Measurements from ENCODE around the gene PDE7B.

PDE7B gene

DNA sequence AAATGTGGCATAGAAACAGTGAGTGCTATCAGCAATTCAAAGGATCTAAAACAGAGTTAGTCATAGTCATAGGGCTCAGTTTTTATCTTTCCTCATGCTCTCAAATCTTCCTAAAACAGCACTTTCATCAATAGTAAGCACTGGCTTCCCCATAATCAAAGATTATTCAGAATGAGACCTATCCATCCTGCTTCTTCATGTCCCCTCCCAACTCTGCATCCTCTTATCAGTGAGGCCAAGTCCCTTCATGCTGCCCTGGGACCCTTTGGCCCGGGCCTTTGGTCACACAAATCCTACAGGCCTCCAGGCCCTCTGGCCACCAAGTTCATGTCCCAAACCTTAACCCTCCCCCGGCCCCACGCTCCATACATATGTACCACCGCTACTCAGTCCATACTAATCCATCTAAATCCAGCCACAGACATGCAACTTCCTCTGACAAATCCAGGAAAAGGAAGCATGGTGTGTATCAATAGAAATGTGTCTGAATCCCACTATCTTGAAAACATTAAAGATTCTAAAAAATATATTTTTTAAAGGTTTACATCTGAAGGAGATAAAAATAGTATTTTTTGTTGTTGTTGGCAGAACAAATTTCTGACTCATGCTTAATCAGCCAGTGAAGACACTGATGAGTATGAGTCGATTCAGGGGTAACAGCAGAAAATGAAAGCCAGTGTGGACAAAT is 143.5 kb downstream of the PDE7B start:
- no peak for DNase-seq

DNA sequence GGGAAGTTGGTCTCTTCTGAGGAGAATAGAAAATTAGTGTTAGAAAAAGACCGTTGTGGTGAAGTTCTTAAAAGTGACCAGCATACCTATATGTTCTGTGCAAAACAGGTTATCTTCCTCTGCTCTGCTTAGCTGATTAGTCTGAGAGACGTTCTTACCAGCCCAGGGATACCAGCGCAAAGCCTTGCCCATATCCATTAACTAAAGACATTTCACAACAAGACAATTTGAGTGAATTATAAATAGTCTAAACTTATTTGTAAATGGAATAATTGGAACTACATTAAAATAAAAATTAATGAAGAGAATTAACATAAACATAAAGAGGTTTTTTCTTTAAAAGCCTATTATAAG is 144.0 kb downstream of the PDE7B start:
- no peak for DNase-seq

DNA sequence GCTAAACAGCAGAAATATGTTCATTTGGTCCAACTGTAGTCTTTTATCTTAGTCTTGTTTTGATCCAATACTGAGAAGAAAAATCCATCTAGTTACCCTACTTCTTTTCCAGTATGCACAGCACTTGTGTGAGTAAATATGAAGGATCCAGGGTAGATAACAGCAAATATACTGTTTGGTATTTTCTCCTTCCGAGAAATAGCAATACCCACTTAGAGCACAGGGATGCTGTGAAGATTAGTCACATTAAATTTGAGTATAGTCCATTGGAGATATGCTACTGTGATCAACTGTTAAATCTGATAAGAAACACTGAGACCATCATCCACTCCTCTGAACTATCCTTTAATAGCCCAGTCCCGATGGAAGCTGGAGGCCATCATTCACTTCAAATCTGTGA is 145.2 kb downstream of the PDE7B start:
- DNase-seq, result no peak

DNA sequence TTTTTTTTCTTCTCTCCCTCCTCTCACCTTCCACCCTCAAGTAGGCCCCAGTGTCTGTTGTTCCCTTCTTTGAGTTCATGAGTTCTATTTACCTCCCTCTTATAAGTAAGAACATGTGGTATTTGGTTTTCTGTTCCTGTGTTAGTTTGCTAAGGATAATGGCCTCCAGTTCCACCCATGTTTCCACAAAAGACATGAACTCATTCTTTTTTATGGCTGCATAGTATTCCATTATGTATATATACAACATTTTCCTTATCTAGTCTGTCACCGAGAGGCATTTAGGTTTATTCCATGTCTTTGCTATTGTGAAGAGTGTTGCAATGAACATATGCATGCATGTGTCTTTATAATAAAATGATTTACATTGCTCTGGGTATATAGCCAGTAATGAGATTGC is 147.9 kb downstream of the PDE7B start:
- no peak for DNase-seq

DNA sequence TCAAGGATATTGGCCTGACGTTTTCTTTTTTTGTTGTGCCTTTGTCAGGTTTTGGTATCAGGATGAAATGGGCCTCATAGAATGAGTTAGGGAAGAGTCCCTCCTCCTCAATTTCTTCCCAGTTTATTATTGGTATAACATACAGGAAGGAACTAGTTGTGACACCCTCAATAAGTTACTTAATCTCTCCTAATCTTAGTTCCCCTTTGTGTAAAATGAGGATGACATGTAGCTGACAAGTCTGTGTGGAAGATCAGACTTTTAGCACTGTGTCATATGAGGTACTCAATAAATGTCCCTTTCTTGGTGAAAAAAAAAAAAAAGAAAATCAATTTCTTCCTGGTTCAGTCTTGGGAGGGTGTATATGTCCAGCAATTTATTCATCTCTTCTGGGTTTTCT is 155.8 kb downstream of the PDE7B start:
- DNase-seq, result no peak

DNA sequence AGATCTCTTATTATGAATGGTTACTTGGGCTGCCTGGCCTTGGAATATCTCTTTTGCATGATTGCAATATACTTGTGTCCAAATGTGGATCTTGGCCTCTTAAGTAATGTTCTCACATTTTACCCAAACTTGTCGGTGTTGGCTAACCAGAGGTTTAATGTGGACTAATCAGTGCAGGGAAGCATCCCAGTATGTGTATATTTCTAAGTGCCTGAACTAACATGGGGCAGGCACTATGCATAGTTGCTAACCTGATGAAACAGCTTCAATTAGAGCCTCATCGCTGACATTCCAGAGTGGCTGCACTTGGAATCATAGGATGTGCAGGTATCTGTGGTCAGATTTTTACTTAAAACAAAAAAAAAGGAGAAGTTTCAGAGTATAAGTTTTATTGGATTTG is 160.0 kb downstream of the PDE7B start:
- no peak for DNase-seq

DNA sequence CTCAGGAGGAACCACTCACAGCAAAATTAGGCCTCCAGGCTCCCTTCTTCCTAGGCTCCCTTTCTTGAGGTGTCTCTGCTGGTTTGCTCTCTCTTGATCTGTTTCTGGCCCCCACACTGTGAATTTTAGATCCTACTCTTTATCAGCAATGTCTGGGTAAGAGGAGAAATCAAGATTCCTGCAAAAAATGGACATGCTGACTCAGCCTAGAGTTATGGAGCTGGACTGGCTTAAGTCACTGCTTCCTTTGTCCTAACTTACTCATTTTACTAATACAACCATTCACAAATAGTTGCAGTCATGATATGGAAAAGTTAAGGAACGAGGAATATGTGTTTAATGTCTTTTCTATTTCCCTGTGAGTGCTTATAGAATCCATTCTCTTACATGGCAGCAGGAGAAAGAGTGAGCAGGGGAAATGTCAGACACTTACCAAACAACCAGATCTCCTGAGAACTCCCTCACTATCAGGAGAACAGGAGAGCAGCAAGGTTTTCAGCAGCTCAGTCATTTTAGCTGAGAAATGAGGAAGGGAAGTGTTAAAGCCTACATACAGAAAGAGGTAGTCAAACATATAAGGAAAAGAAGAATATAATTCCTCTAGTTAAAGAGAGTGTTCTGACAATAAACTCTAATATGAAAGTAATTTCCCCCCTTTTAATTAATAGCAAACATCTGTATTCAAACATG is 160.8 kb downstream of the PDE7B start:
- DNase-seq, result no peak

DNA sequence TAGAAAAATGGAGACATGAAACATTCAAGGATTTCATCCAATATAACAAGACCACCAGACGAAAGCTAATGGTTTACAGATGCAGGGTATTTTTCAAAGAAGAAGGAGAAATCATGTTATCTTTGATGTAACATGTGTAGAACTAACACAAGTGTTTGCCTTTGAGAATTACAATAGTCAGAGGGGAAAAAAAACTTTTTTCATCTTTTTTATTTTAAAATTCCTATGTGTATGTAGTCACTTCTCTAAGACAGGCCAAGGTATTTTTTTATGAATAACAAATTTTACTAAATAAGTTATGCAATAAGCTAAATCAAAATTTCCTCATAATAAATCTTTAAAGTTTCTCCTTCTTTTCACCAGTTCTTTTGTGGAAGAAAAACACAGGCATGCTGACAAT is 161.4 kb downstream of the PDE7B start:
- DNase-seq, result no peak

DNA sequence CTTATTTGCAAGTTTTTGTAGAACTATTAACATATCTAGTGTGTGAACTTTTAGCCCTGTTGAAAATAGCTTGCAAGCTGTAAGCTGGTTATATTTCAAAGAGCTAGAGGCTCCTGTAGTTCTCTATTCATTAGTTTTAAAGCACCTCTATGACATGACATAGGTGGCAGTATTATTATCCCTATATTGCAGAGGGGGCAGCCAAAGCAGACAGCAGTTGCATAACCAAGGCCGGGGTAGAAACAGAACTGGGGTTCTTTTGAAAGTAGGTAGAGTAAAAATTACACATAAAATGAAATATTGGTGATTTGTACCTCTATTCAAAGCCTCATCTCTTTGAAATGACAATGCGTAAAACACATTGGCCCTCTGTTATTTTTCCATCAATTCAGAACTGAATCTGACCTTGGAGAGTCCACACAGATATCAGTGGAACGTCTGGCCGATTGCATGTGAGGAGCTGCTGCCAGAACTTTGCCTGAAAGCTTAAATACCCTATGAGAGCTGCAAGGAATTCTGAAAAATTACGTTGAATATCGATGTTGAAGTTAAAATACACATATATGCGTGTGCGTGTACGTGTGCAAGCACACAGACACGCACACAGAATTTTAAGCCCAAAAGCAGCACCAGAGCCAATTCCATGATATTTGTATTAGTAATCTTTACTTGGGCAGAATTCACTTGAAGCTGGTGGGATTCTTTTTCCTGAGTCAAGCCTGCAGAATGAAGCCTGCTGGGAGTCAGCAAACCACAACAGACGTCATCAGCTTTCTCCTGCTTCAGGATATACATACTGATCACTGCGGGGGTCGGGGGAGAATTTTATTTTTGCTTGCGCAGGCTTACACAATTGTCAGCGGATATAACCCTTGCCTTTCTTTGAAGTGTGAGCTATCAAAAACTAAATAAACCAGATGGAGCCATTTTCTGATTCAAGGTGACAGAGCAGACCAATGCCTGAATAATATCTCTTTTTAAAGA is 163.2 kb downstream of the PDE7B start:
- DNase-seq, result no peak

DNA sequence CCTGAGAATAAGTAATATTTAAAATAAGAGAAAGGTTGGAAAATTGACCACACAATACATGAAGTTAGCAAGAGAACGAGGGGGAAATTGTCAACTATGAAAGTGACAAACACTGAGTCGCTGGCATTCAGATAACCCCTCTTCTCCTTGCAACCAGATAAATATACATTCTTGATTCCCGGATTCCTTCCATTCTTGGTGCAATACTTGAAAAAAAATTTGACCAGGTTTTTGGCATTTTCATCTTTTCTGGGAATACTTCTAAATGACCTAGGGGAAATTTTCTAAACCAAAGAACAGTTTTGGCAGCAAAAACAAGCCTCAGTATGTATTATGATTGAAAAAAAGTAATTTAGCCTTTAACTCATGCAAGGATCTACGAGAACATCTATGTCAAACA is 164.0 kb downstream of the PDE7B start:
- no peak for DNase-seq

DNA sequence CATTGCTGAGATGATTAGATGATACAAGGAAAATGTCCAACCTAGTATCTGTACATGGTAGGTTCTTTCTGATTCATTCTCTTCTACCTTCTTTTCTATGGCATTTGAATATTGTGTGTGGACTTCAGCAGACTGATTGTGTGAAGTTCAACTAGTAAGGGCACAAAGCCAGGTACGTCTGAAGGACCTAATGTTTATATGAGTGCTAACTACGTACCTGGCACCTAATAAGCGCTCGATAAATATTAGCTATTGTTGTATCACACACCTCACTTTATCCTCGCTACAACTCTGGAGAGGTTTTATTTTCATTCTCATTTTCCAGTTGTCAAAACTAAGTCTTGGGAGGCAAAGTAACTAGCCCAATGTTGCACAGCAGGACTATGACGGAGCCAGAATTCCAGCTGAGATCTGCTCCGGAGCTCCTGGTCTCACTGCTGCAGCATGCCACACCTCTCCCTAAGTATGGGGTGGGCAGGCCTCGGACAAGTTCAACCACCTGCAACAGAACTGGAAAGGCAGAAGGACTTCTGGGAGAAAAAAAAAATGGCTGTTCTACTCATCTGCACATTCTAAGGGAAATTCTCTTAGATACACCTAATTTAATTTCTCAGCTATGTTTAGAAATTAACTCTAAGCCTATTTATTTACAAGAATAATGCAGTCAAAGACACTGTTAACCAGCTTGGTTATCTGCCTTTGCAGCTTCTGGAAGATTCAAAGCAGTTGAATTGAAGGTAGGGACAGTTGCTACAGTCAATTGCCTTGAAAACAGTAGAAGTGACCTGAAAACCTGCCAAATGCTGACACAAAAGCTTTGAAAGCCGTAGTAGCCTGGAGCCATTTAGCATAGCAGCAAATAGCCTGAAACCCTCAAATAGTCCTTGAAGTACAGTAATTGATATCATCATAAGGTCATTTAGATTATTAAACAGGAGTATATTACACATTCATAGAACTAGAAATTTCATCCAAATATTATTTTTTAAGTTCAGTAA is 165.0 kb downstream of the PDE7B start:
- DNase-seq, result no peak

DNA sequence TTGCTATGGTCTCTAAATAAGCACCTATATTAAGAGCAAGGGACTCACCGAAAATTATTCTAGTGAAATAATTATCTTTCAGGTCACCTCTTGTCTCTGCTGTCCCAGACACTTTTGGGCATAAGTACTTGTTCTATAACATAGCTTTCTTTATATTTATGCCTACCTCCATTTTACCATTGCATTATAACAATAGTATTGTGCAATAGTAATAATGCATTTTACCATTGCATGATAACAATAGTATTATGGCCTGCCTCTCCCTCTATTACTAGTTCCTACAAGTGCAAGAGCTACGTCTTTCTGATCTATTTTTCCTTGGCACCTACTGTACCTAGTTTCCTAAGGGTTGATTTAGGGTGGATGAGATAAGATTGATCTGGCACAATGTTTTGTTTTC is 169.2 kb downstream of the PDE7B start:
- DNase-seq, result no peak

DNA sequence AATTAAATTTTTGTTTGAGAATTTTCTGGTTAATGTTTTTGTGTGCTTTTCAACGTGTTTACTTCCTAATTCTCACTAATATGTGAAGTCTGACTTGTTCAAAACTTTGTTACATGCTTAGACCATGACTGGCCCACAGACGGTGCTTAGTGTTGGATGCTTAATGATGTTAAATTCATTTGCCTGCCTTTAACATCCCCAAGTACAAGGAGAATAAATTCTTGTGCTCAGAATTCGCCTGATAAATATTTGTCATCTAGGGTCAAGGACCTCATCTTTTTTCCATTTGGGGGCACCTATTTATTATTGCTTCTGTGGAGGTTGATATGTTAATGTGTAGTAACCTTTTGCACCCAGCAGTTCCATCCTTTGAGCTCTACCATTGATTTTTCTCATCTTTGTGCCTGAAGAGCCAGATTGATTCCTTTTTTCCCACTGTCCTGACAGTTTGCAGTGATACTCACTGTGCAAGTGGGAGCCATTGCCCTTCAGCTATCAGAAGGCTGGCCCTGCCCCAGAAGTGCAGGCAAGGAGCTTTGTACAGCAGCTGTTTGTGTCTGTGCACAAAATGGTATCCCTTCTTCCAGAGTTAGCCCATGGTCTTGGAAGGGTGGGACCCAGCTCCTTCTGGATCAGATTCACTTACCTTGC is 170.8 kb downstream of the PDE7B start:
- no peak for DNase-seq

DNA sequence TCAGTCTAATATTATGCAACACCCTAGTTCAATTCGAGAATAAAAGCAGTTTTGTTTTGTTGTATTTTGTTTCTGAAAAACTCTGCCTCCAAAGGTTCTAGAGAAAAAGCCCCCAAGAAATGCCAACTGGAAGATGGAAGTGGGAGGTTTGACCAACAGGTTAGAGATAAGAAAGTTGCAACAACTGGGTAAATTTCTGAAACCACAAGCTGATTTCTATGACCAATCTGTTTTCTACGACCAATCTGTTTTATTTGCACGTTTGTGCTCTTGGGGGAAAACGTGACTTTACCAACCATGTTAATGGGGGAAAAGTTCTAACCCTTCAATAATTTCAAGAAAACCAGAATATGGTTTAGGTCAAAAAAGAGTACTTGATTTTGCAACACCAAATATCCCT is 173.2 kb downstream of the PDE7B start:
- DNase-seq, result no peak

DNA sequence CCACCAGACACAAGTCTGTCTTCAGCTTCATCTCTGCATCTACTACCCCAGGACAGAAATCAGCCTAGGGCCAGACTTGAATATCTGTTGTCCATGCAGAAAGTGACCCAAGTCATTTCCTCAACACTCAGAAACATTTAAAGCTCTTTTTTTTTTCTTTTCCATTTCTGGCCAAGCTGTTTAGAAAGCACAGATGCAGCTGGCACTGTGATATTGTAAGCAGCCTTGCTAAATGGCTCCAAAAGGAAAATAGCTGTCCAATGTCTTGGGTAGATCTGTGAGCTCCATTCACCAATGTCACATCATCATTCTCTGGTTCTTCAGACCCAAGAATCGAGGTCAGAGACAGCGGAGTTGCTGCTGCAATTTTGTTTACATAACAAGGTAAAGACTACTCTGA is 174.2 kb downstream of the PDE7B start:
- no peak for DNase-seq

DNA sequence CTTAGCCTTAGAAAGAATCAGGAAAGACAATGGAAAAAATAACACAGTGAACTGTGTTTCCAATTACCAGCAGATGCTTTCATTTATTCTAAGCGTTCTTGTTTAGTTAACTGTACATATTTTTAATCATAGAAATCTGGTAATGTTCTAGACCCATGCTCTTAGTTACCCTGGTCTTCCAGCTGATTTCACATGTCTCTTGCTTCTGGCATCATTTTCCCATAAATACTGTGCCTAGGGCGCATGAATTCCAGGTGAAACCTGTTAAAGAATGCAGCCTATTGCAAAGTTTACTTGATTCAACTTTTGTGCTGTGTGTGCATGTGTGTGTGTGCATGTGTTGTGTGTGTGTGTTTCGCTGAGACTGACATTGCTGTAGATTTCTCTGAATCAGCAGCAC is 178.6 kb downstream of the PDE7B start:
- no peak for DNase-seq

DNA sequence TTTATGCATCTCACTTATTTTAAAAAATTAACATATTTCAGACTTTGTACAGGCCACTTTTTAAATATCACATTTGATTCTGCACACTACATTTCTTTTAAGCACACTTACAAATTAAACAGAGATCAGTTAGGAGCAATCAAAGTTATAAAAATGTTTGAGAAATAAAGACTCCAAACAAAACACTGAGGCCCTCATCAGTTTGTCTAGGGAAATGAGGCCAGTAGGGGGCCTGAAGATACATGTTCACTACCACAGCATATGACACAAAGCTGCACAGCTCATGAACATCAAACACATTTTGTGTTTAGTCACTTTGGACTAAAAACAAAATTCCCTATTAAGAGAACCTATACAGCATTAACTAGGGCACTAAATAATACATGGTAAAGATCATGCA is 180.5 kb downstream of the PDE7B start:
- no peak for DNase-seq

DNA sequence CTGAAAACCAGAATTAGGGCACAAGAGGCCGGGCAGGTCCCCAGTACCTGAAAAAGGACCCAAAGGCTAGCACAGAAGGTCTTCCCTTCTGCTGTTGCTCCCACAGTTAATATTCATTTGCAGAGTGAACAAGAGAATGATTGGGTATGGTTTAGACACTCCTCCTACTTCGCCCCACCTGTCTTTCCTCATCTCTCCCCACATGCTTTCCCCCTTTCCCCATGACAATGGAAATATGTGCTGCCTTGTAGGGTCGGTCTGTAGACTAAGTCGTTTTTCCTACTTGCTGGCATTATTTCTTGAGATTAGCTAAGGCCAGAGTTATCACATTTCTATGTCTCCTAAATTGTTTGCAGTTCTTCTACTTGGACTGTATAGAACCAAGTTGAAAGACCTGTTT is 181.9 kb downstream of the PDE7B start:
- no peak for DNase-seq

DNA sequence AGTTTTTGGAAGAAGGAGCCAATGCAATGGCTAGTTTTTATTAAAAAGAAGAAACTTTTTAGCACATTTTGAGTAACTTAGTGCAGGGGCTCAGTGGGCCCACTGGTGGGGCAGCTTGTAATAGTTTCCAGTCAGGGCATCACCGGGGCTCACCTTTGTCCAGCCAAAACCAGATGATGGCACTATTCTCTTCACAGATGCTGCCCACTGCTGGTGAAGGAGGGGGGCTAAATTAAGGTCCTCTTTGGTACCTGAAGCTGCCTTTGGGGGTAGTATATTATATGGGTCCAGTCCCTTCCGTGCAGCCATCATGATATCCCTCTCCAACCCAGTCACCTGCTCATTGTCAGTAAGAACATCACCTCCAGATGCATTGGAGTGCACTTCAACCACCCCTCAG is 182.9 kb downstream of the PDE7B start:
- DNase-seq, result no peak

DNA sequence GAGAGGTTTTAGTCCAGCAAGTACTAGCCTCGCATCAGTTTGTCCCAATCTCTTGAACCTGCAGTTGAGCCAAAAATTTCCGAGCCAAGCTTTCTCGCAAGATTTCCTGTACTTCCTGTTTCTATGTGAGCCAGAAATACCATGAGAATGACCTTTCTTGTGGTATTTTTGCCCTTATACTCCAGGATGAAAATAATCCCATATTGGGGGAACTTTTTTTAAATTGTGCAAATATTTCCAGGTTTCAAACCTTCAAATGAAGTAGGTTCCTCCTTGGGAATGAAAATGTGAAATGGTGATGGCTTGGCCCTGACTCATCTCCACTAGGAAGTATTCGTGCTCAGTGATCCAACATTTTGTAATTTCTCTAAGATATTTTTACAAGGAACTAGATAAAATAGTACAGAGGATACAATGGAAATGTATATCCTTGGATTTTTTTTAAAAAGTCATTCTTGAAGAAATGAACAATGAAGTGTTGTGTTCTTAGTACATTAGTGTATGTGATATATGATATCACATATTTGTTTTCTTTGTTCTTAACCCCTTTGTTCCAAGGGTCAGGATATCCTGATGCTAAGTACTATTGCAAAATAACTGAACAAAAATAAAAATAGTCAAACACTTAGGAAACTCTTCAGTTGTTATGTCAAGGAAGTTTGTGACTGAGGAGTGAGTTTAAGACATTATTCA is 184.0 kb downstream of the PDE7B start:
- no peak for DNase-seq

DNA sequence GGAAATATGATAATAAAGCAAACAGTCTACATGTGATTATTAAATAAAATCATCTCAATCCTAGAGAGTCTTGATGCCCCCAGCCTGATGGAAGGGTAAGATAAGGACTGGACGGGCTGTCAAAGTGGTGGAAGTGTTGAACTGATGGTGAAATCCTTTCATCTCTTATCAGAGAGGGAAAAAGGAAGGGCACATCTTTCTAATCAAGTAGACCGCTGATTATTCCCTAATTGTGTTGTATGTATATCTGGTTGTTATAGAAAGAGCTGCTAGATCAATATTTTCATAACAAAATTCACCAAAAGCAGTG is 184.5 kb downstream of the PDE7B start:
- no peak for DNase-seq

DNA sequence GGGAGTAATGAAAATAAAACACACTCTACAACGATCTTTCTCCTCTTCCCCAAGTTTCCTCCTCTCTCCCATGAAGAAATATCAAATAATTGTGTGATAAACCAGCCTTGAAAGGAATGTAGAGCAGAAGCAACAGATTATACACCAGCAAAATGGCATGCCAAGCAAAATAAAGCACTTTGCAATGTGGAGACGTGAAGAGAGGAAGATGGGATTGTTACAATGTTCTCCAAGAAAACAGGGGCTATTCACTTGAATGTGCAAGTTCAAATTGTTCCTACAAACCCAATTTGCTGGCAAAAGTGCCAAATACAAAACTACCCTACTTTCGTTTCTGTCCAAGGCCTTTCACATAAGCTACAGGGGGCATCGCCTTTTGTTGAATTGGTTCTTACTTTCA is 185.1 kb downstream of the PDE7B start:
- no peak for DNase-seq

All from CD4-positive, alpha-beta T cell treated with Interleukin-4 for 1 hour (primary cell).